Neural progenitor cell (in vitro differentiated cells): ENCODE results near the gene LAMB4.

Experiments
- EZH2phosphoT487 ChIP-seq: fragments of 200-600 bp; sonication (generic); IDR thresholded peaks from 2 replicates; pipeline ENCODE4 v1.6.1; 2017; ENCODE audit warnings: antibody characterized with exemption
- TF ChIP-seq, protein P1 (sequence below): fragments of 200-600 bp; sonication (generic); IDR thresholded peaks from 2 replicates; pipeline ENCODE4 v1.5.1; 2017; ENCODE audit warnings: antibody characterized with exemption, mild to moderate bottlenecking

DNA sequence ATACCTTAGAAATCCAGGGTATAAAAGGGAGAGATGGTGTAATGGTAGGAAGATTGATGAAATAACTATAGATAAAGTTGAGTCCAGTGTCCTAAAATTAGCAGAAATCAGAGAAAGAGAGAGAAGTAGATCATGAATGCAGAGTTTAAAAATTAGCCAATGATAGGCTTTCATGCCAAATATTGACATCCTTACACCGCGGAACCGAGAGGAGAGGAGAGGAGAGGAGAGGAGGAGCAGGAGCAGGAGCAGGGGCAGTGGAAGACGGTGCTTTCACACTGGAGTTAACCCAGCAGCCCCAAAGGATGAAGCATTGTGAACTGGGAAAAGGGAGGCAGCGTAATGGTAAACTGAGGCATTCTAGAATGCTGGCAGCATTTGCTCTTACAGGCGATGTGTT is 34.2 kb upstream of the LAMB4 start:
- TF ChIP-seq, protein P1, sequence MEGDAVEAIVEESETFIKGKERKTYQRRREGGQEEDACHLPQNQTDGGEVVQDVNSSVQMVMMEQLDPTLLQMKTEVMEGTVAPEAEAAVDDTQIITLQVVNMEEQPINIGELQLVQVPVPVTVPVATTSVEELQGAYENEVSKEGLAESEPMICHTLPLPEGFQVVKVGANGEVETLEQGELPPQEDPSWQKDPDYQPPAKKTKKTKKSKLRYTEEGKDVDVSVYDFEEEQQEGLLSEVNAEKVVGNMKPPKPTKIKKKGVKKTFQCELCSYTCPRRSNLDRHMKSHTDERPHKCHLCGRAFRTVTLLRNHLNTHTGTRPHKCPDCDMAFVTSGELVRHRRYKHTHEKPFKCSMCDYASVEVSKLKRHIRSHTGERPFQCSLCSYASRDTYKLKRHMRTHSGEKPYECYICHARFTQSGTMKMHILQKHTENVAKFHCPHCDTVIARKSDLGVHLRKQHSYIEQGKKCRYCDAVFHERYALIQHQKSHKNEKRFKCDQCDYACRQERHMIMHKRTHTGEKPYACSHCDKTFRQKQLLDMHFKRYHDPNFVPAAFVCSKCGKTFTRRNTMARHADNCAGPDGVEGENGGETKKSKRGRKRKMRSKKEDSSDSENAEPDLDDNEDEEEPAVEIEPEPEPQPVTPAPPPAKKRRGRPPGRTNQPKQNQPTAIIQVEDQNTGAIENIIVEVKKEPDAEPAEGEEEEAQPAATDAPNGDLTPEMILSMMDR, result no peak
- TF ChIP-seq EZH2phosphoT487, result no peak
